ENCODE data around the gene FOCAD.

Gene FOCAD

GRCh38 chr9:21042466-21042865 is 358.4 kb downstream of the FOCAD start:
- H3K36me3 Mint-ChIP-seq: no peaks in the 10 kb centered on the region
- no peaks in the 10 kb centered on the region for H3K27me3 Mint-ChIP-seq
- no peak overlapping the region for H3K27ac Mint-ChIP-seq
- no peak overlapping the region for H3K4me3 Mint-ChIP-seq
- peaks cover 11% of the 10 kb centered on the region for H3K4me1 Mint-ChIP-seq
- no peaks in the 10 kb centered on the region for H3K9me3 Mint-ChIP-seq

GRCh38 chr9:21043841-21044240 is 359.8 kb downstream of the FOCAD start:
- no peaks in the 10 kb centered on the region for H3K27me3 Mint-ChIP-seq
- H3K9me3 Mint-ChIP-seq: no peaks in the 10 kb centered on the region
- no peaks in the 10 kb centered on the region for H3K36me3 Mint-ChIP-seq
- no peak overlapping the region for H3K4me3 Mint-ChIP-seq
- H3K27ac Mint-ChIP-seq: no peak overlapping the region
- H3K4me1 Mint-ChIP-seq: peaks cover 10% of the 10 kb centered on the region

All from activated naive CD4-positive, alpha-beta T cell treated with anti-CD3 and anti-CD28 coated beads, Interleukin-2, amount 50 U/mL, for 24 hours (primary cell).